ENCODE results near the gene MEIS2. TPM values are rescaled to one million over a fixed set of nuclear protein-coding genes. Genes with fewer than 3 reads are reported as not detected.

Gene MEIS2
- total RNA-seq, 1 donor from 2014 or later = 6.7 TPM

- TF ChIP-seq CTCF (IDR thresholded peaks at IDR 0.05; ENCODE audit: insufficient read depth, low read length, poor library complexity, severe bottlenecking) = no peak
- DNase-seq (ENCODE audit: low read depth) = no peak
- Histone ChIP-seq H3K4me3 (ENCODE audit: low read depth, low read length) (no peak overlapping the region), H3K36me3 (ENCODE audit: control insufficient read depth, insufficient read depth, low read length) (no peaks in the 10 kb centered on the region), H3K27me3 (ENCODE audit: control insufficient read depth, insufficient read depth, low read length) (no peaks in the 10 kb centered on the region)
Measured at GRCh38 chr15:37002041-37002672, 98.2 kb downstream of the MEIS2 start.

GRCh38 chr15:37001417-37001816 lies 98.9 kb downstream of the MEIS2 start:
- no peaks in the 10 kb centered on the region for H3K27me3 ChIP-seq (ENCODE audit: control insufficient read depth, insufficient read depth, low read length)
- no peaks in the 10 kb centered on the region for H3K36me3 ChIP-seq (ENCODE audit: control insufficient read depth, insufficient read depth, low read length)
- H3K4me3 ChIP-seq (ENCODE audit: low read depth, low read length) = no peak overlapping the region
- TF ChIP-seq CTCF (IDR thresholded peaks at IDR 0.05; ENCODE audit: insufficient read depth, low read length, poor library complexity, severe bottlenecking) = no peak
- DNase-seq (ENCODE audit: low read depth) = no peak

- TF ChIP-seq CTCF (IDR thresholded peaks at IDR 0.05; ENCODE audit: insufficient read depth, low read length, poor library complexity, severe bottlenecking) = no peak
- no peak for DNase-seq (ENCODE audit: low read depth)
- H3K36me3 ChIP-seq (ENCODE audit: control insufficient read depth, insufficient read depth, low read length) = no peaks in the 10 kb centered on the region
Measured at GRCh38 chr15:36999778-37000177, 100.6 kb downstream of the MEIS2 start.

GRCh38 chr15:36996538-36997181 lies 103.7 kb downstream of the MEIS2 start:
- Histone ChIP-seq H3K27me3 (ENCODE audit: control insufficient read depth, insufficient read depth, low read length) (no peaks in the 10 kb centered on the region), H3K36me3 (ENCODE audit: control insufficient read depth, insufficient read depth, low read length) (no peaks in the 10 kb centered on the region), H3K4me3 (ENCODE audit: low read depth, low read length) (no peak overlapping the region)
- DNase-seq (ENCODE audit: low read depth) = no peak
- no peak for TF ChIP-seq CTCF (IDR thresholded peaks at IDR 0.05; ENCODE audit: insufficient read depth, low read length, poor library complexity, severe bottlenecking)

More at GRCh38 chr15:36999778-37000177, 100.6 kb downstream of the MEIS2 start:
- H3K27me3 ChIP-seq (ENCODE audit: control insufficient read depth, insufficient read depth, low read length) = no peaks in the 10 kb centered on the region
- H3K4me3 ChIP-seq (ENCODE audit: low read depth, low read length) = no peak overlapping the region

- no peaks in the 10 kb centered on the region for H3K27me3 ChIP-seq (ENCODE audit: control insufficient read depth, insufficient read depth, low read length)
- H3K4me3 ChIP-seq (ENCODE audit: low read depth, low read length) = no peak overlapping the region
- no peak for DNase-seq (ENCODE audit: low read depth)
- TF ChIP-seq CTCF (IDR thresholded peaks at IDR 0.05; ENCODE audit: insufficient read depth, low read length, poor library complexity, severe bottlenecking) = no peak
- H3K36me3 ChIP-seq (ENCODE audit: control insufficient read depth, insufficient read depth, low read length) = no peaks in the 10 kb centered on the region
Measured at GRCh38 chr15:36996121-36996520, 104.2 kb downstream of the MEIS2 start.

- Histone ChIP-seq H3K36me3 (ENCODE audit: control insufficient read depth, insufficient read depth, low read length) (no peaks in the 10 kb centered on the region), H3K27me3 (ENCODE audit: control insufficient read depth, insufficient read depth, low read length) (no peaks in the 10 kb centered on the region), H3K4me3 (ENCODE audit: low read depth, low read length) (no peak overlapping the region)
- TF ChIP-seq CTCF (IDR thresholded peaks at IDR 0.05; ENCODE audit: insufficient read depth, low read length, poor library complexity, severe bottlenecking) = no peak
- DNase-seq (ENCODE audit: low read depth) = no peak
Measured at GRCh38 chr15:36994790-36995189, 105.6 kb downstream of the MEIS2 start.

All from kidney epithelial cell (primary cell).